Measurements from ENCODE around the gene PRDM12.

PRDM12 gene

DNA sequence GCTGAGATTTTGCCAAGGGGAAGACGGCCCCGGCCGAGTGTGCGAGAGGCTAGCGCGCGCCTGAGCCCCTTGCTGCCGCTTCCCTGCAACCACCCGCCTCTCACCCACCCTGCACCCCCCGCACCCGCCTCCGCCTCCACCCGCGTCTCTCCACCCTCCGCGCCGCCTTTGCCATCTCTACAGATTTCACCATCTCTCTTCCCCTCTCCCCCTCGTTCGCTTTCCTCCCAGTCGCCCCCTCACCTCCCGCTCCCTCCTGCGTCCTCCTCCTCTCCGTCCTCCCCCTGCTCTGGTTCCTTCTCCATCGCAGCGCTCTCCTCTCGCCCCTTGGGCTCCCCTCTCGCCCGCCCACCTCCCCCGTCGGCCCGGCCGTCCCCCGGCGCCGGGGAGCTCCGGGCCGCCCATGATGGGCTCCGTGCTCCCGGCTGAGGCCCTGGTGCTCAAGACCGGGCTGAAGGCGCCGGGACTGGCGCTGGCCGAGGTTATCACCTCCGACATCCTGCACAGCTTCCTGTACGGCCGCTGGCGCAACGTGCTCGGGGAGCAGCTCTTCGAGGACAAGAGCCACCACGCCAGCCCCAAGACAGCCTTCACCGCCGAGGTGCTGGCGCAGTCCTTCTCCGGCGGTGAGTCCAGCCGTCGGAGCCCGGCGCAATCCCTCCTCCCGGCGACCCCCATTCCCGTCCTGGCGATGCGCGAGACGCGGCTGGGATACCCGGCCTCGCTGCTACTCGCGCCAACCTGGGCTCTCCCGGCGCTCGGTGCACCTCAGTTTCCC, at the start of gene PRDM12:
Gene PRDM12, plus strand, starts transcription at position 344 of the 778 bp plus-strand sequence. Its CDS starts 60 bp downstream, at position 404.
- no peak for FAIRE-seq
- peak; percentile 29 for DNase-seq (ENCODE audit: low spot score)

DNA sequence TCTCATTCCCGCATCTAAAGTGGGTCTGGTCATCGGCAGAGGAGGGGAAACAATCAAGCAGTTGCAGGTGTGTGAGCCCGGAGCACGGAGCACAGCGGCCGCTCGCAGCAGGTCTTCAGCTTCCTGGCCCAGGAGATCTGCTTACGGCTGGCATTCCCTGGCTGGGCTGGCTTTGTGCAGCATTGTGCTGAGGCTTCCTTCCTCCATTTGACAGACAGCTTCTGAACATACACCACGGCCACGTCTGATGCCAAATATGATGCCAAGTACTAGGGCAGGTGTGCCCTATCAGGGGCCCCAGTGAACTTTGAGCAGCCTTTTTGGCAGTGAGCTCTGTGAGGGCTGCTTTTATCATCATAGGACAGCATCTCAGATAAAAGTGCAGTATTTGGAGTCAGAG, 47.9 kb upstream of the PRDM12 start:
- FAIRE-seq (no peak), DNase-seq (ENCODE audit: low spot score) (no peak)

DNA sequence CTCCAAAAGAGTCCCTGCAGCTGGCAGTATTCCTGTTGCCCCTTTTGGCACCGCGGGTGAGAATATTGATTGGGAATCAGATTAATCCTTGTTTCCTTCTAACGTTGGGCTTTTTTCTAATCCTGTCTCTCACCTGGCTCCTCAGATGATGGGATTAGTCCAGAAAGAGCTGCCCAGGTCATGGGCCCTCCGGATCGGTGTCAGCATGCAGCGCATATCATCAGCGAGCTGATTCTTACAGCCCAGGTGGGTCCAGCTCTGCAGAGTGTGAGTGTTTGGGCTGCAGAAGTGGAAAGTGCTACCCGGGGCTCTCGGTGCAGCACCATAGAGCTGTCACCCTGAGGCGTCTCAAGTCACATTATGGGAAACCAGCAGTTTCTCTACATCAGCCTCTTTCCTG, 40.9 kb upstream of the PRDM12 start:
- no peak for DNase-seq (ENCODE audit: low spot score)
- FAIRE-seq = no peak

DNA sequence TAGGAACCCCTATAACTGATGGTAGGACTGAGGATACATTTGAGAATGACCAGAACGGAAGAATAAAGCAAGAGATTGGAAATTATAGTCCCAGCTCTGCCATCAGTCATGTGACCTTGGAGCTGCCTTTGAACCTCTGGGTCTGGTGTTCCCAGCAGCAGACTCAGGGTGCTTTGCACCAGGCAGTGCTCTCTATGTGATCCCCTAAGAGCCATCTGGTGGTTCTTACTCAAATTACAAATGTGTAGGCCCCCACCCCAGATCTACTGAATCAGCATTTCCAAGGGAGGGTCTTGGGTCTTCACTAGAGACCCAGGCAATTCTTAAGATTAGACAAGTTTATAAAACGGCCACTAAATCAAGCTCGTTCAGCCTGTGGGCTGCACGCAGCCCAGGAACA, 40.2 kb upstream of the PRDM12 start:
- DNase-seq (ENCODE audit: low spot score) = no peak
- FAIRE-seq = no peak

DNA sequence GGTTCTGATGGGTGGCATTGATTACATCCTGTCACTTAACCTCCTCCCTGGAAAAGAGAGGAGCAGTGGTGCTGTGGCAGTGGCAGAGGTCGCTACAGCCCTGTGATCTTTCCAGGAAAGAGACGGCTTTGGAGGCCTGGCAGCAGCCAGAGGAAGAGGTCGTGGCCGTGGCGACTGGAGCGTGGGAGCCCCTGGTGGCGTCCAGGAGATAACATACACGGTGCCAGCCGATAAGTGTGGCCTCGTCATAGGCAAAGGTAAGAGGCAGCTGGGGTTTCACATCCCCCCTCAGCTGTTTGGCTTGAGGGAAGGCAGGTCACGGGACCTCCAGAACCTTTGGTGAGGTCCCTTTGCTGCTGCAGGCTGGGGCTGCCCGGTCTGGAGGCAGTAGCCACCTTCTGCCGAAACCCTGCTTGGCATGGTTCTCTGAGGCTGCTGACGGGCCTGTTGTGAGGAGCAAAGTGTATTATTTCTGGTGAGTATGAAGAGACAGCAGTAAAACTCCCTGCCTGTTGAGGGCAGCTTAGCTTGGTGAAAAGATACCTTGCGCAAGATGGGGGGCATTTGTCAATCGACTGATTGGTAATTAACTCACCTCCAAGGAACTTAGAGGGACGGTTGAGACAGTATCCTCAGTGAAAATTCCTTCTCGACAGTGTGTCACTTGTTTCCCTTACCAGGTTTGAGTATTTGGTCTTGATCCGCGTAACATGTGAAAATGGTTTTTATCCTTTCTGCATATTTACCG, 38.0 kb upstream of the PRDM12 start:
- FAIRE-seq (no peak), DNase-seq (ENCODE audit: low spot score) (no peak)

DNA sequence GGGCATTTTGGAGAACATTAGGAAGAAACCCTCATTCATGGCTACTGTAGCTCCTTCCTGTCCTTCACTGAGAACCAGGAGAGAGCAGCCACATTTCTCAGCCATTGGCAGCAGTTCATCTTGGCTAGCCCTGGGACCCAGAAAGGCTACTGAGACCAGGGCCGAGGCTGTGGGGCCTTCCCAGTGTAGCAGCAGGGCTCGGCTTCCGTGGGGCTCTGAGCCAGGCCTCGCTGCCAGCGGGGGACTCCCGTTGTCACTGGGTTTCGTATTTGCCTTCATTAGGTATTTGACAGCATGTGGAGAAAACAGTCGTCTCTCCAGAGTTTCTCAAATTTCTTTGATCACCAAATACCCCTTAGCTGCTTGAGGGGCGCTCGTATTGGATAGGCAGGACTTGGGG, 37.3 kb upstream of the PRDM12 start:
- no peak for FAIRE-seq
- DNase-seq (ENCODE audit: low spot score) = no peak

DNA sequence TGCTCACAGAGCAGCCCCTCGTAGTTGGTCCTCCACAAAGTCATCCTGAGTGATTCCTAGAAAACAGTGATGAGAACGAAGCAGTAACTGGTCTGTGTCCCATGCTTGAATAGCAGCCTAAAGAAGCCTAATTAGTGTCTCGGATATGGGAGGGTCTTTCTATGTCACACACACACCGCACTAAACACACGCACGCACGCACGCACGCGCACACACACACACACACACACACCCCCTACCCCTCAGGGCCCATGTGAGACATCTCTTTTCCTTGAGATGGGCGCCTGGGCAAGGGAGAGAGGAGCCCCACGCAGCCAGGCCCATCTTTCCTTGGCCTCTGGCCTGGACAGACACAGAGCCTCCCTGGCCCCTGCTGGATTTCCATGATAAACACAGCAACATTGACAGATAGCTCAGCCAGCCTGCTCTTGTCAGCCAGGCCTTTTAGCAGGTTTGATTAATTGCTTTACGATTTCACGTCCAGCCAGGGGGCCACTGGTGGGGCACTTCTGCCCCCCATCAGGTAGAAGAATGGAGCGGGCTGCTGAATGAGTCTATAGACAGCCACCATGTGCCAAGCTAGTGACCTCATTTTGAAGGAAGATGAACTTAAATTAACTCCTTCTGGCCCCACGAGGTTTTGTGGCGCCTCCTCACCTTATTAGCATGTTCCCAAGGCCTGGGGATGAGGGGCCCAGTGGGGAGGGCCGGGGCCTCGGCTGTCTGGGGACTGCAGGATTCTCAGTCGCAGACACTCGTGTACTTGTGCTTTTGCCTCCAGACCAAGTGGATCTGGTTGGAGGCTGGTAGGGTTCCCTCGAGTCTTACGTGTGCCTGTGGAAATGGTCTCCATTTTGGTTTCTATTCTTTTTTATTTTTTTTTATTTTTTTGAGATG, 36.2 kb upstream of the PRDM12 start:
- FAIRE-seq (no peak), DNase-seq (ENCODE audit: low spot score) (no peak)

DNA sequence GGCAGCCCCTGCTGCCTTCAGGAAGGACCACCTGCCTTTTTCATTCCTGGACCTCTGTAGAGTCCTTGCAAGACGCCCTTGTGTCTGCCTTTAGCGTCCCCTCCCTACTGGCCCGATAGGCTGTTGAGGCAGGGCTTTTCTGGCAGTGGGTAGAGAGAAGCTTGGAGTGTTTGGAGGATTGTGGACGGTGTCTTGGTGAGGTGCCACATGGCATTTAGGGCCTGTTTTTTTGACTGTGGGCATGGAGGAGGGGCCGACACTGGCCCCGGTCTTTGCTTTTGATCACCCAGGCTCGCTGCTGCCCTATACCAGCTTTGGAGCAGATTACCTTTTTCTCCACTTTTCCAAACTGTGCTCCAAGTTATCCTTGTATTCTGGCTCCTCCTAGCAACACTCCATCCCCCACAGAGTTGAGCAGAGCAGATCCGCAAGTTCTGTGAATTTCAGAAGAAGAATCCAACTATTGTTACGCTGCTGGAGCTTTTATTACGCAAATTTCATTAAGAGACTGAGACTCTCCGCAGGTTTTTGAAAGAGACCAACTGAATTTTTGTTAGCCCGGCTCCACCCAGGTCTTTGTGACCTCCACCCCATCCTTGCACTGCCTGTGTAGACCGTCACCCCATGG, 34.8 kb upstream of the PRDM12 start:
- DNase-seq (ENCODE audit: low spot score) (no peak), FAIRE-seq (no peak)

DNA sequence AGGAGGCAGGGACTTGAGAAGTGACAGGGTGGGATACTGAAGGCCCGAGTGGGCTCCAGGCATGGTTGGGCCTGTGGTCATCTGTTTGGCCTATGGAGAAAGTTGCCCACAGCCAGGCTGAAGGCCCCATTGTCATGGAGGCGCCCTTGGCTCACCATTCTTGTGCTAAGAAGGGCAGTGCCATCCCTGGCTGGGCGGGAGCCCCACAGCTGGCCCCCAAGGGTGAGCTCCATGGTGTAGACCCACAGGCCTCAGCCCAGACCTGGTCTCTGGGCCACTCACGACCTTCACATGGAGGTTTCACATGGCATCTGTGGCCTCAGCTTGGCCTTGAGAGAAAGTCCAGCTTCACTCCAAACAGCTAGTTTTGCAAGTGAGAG, 34.3 kb upstream of the PRDM12 start:
- DNase-seq (ENCODE audit: low spot score) = no peak
- no peak for FAIRE-seq

DNA sequence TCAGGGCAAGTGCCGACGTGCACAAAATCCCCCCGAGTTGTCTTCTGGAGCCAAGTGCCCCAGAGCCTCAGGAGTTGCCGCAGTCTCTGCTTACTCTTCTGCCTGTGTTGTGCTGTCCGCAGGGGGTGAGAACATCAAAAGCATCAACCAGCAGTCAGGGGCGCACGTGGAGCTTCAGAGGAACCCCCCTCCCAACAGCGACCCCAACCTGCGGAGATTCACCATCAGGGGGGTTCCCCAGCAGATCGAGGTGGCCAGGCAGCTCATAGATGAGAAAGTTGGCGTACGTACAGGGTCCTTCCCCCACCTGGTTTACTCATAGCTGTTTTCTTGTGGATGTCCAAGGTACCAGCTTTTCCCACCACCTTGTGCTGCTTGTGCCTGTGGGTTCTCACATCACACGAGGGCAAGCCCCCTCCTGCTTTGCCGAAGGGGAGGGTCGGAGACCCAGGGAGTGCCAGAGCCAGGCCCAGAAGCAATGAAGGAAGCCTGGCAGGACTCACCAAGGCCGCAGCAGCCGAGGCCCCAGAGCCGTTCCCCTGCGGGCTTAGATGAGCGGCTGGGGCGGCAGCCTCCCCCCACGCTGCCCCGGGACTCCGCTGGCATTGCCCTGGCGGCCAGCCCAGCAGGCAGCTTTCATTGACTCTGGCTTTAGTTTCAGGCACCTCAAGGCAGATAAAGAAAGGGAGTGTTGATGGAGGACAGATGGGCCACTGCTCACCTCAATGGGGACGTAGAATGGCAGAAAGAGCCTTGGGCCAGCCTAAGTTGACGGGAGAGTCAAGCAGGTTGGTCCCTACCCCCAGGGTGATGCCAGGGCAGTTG, 33.7 kb upstream of the PRDM12 start:
- FAIRE-seq = no peak
- no peak for DNase-seq (ENCODE audit: low spot score)

DNA sequence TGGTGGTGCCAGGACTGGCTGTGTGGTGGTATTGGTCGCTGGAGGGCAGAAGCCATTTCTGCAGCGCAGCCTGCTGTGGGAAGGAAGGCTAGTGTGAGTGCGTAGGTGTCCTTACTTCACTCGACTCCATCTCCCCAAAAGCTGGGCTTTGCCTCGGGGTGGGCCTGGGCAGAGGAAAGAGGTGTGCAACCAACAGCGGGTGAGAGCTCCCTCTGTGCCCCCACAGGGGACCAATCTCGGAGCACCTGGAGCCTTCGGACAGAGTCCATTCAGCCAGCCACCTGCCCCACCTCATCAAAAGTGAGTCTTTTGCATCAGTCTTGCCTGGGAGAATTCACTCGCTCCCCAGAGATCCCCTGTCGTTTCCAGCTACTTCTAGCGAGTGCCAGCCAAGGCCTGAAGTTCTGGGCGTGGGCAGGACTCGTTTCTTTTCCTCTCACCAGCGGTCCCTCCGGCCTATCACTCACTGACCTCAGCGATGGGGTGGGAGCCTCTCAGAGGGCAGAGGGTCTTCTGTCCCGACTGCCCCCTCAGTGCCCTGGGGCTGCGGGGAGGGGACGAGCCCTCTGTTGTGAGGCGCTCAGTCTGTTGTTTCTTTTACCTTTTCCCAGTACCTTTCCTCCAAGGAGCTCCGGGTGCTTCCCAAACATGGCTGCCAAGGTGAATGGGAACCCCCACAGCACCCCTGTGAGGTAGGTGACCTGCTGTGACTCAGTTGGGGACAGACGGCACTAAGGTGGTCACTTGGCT, 32.9 kb upstream of the PRDM12 start:
- no peak for DNase-seq (ENCODE audit: low spot score)
- no peak for FAIRE-seq

DNA sequence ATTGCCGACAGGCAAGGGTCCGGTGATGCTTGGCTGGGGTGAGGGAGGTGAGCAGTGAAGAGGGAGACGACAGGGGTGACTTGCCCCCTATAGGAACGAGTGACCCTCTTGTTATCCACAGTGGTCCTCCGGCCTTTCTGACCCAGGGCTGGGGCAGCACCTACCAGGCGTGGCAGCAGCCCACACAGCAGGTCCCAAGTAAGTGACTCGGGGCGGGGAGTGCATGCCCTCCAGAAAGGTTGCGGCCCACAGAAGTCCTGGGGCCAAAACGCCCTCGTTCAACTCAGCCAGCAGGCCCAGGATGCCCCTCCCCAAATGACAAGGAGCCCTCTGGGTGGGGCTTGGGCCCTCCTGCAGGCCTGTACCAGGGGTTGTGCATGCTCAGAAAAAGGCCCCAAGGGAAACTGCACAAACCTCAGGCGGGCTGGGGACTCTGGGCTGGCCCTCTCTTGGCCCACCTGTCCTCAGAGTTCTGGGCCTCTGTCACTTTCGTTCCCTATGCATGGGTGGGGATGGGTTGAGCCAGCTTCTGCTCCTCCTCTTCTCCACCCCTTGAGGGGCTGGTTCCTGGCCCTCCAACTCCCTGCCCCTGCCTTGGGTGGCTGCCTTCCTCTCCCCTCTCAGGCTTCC, 32.2 kb upstream of the PRDM12 start:
- DNase-seq (ENCODE audit: low spot score) (no peak), FAIRE-seq (no peak)

DNA sequence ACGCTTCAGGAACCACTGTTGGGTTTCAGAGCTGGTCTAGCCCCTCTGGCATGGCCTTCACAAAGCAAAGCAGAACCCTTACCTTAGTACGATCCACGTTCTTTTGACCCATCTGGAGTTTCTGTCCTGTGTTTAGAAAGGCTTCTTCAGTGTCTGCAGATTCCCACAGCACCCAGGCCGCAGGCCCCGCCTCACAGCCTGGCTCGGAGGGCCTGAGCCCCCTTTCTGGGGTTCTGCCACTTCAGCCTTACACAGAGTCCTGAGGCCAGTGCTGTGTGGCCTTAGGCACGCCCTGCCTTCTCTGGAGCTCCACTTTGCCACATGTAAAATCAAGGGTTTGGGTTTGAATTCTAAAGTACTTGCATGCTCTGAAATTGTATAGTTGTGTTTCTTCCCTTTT, 31.6 kb upstream of the PRDM12 start:
- DNase-seq (ENCODE audit: low spot score) (no peak), FAIRE-seq (no peak)

DNA sequence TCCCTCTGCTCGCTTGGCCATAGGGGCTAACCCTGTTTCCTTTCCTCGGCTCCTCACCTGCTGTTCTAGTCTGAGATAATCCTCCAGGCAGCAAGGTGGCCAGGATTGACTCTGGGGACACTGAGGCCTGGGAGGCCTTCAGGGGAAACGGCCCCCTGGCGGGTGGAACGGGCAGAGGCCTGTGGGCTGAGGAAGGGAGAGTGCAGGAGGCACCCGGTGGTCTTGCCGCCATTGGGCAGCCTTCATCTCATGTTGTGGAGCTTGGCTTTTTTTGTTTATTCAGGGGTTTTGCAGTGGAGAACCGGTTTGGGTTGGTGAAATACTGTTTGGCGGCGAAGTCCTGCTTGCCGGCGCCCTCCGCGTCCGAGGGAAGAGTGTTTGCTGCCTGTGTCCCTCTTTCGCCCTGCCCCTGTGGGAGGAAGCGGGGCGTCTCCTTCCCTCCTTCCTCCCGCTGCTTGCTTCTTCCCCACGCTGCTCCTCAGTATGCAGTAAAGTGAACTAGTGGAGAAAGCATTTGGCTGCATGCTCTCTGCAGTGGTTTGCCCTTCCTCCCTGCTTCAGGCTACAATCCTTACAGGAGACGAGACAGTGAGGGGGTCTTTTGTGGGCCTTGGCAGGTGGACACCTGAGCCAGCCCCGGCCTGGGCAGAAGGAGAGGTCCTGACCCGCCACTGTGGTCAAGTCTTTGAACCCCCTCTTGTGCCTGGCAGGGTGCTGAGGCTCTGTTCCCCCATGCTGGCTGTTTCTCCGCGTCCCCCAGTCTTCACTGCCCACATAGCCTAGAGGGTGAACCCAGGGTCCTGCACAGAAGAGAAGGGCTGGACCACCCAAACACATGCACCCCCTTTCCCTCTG, 30.8 kb upstream of the PRDM12 start:
- FAIRE-seq = no peak
- no peak for DNase-seq (ENCODE audit: low spot score)

DNA sequence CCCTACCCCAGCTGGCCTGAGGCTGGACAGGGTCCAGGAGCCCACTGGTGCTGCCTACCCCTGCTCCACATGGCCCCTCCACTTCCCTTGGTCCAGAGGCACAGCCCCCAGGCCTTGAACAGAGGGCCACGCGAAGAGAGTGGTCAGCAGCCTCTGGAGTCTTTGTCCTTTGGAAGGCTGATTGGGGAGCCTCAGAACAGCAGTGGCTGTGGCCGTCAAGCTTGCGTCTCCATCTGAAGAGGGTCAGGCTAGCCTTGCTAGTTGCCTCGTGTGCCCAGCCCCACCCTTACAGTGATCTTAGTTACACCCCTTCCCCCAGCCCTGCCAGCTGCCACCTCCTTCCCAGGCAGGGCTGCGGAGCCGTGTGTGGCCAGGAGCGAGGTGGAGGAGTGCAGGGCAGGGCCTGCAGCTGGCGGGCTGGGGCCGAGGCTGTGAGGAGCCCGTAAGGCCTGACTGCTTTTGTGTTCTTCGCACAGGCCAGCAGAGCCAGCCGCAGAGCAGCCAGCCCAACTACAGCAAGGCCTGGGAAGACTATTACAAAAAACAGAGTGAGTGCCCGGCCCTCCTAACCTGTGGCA, 30.1 kb upstream of the PRDM12 start:
- DNase-seq (ENCODE audit: low spot score) (no peak), FAIRE-seq (no peak)

DNA sequence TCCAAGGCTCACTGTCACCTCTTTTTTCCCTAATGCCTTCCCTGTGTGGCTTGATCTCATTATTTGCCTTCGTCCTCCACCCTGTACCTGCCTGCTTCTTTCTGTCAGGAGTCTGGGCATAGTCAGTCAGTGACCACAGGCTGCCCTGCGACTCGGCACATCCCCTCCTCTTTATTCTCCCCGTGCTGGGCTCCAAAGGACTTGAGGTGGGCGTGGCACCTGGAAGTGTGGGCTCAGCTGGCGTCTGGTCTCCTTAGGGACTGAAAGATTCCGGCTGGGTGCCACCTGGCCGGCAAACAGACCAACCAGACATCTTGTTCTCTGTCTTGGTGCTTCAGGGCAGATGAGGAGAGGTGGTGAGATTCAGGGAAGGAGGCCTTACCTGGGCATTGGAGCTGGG, 29.6 kb upstream of the PRDM12 start:
- no peak for DNase-seq (ENCODE audit: low spot score)
- no peak for FAIRE-seq

DNA sequence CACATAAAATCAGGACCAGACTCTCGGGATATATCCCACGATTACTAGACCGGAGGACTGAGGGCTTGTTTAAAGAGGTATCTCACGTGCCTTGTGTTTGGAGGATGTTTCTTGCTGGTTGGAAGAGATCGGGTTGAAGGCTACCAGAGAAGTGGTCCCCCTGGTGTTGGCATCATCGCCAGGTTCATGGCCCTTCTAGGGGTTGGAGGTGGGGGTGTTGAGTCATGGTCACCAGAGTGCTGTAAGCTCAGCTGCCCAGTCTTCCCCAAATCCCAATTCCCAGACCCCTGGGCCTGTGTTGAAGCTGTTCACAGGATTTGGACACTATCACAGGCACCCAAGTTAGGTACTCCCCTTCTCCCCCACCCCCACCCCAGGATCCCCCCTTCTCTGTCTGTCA, 29.1 kb upstream of the PRDM12 start:
- FAIRE-seq (no peak), DNase-seq (ENCODE audit: low spot score) (no peak)
